T-cell (primary cell): Measurements from ENCODE around the gene RAG2. TPM values are rescaled to one million over a fixed set of nuclear protein-coding genes. Genes with fewer than 3 reads are reported as not detected.
A peak's percentile ranks its signal among the peaks of the same experiment; 100 is the strongest.

Experiments used
- ATAC-seq, 4 experiments: fragments of 200-7000 bp in 3 of 4; fragments of 150-1000 bp in 1 of 4; cut with Tn5 transposase; replicated peaks in 1 of 4; 1 replicate in 3 of 4; 2 replicates in 1 of 4; pipeline ENCODE4 v1.10.0; 2021; ENCODE audit warnings: moderate library complexity in 3 of 4, mild to moderate bottlenecking in 2 of 4, moderate number of reproducible peaks in 1 of 4
- CTCF ChIA-PET, 2 donors: fragments of 300-600 bp; sonication (Branson Sonifier 250); formaldehyde crosslinking; loops; one replicate each; lab custom pipeline; 2022; ENCODE audit warnings: antibody characterized with exemption in 2 of 2; lab: Charles Lee
- POLR2A ChIA-PET, 2 donors: fragments of 300-600 bp; sonication (Branson Sonifier 250); formaldehyde crosslinking; loops; one replicate each; lab custom pipeline; 2022; ENCODE audit warnings: antibody characterized with exemption in 2 of 2; lab: Charles Lee
- DNase-seq, 35 experiments: peaks; one replicate each; pipeline versions ENCODE4 v3.0.0 to v3.0.0-alpha.2; 2013 to 2023
- H3K27ac ChIP-seq: one replicate; pipeline ENCODE4 v1.5.1; 2013; ENCODE audit warnings: low read length
- H3K27me3 ChIP-seq, 2 experiments: replicated peaks in 1 of 2; 1 replicate in 1 of 2; 2 replicates in 1 of 2; pipeline versions ENCODE4 v1.6.1 to v1.7.0; 2013; ENCODE audit warnings: low read length in 1 of 2, mixed read lengths in 1 of 2; ENCODE audit not compliant: control insufficient read depth in 2 of 2, insufficient read depth in 2 of 2; ENCODE audit errors: extremely low read depth in 1 of 2
- H3K36me3 ChIP-seq, 2 donors: 1 replicate in 1 of 2; 2 replicates in 1 of 2; pipeline versions ENCODE4 v1.6.1 to v1.7.0; 2013; ENCODE audit warnings: low read length in 1 of 2; ENCODE audit not compliant: control insufficient read depth in 2 of 2, insufficient read depth in 1 of 2; ENCODE audit errors: extremely low read depth in 1 of 2
- H3K4me1 ChIP-seq, 2 experiments: 1 replicate in 1 of 2; 2 replicates in 1 of 2; pipeline versions ENCODE4 v1.6.1 to v1.7.0; 2013; ENCODE audit warnings: low read length in 2 of 2, mixed read lengths in 1 of 2; ENCODE audit not compliant: insufficient read depth in 2 of 2, control insufficient read depth in 1 of 2; ENCODE audit errors: extremely low read depth in 1 of 2
- H3K4me3 ChIP-seq, 2 donors: 1 replicate in 1 of 2; 2 replicates in 1 of 2; pipeline versions ENCODE4 v1.5.1 to v1.7.0; 2013; ENCODE audit warnings: mild to moderate bottlenecking in 2 of 2, low read length in 1 of 2, moderate library complexity in 1 of 2; ENCODE audit not compliant: control insufficient read depth in 1 of 2; ENCODE audit errors: extremely low read depth in 1 of 2
- H3K9me3 ChIP-seq: 2 replicates; pipeline ENCODE4 v1.7.0; 2013
- H3K27ac Mint-ChIP-seq, 2 donors: one replicate each; pipeline ENCODE4 v1.8.0; 2020 to 2021; ENCODE audit warnings: mild to moderate bottlenecking in 2 of 2, mixed read lengths in 2 of 2
- H3K27me3 Mint-ChIP-seq, 2 donors: one replicate each; pipeline ENCODE4 v1.8.0; 2021 to 2022; ENCODE audit warnings: mixed read lengths in 2 of 2
- H3K36me3 Mint-ChIP-seq: one replicate; pipeline ENCODE4 v1.8.0; 2021; ENCODE audit warnings: mixed read lengths
- H3K4me1 Mint-ChIP-seq, 3 donors: one replicate each; pipeline ENCODE4 v1.8.0; 2020 to 2022; ENCODE audit warnings: mixed read lengths in 3 of 3, mild to moderate bottlenecking in 1 of 3
- H3K4me3 Mint-ChIP-seq, 3 donors: one replicate each; pipeline ENCODE4 v1.8.0; 2020 to 2022; ENCODE audit warnings: mild to moderate bottlenecking in 3 of 3, mixed read lengths in 3 of 3, moderate library complexity in 3 of 3
- H3K9me3 Mint-ChIP-seq, 3 donors: one replicate each; pipeline ENCODE4 v1.8.0; 2020 to 2022; ENCODE audit warnings: mixed read lengths in 3 of 3
- WGBS: methylation state at CpG from one replicate; pipeline ENCODE4 v1.1.5; 2013; ENCODE audit warnings: missing lambda C conversion rate; ENCODE audit not compliant: insufficient coverage; 5-methylcytosine and 5-hydroxymethylcytosine counted together
- total RNA-seq, 35 experiments: library from RNA in 6 of 35; stranded (reverse) in 6 of 35; fragments of 120-200 nt in 1 of 35; gene quantifications; one replicate each; pipeline versions ENCODE4 v1.2.1 to v1.2.4 and lab custom pipeline; 2013 to 2026

Gene RAG2
- not detected for total RNA-seq
- not detected for total RNA-seq (2013)
- total RNA-seq (lab: John Stamatoyannopoulos, UW), result 0 to 0.07 (median 0) reads per million in 29 experiments

GRCh38 chr11:36598051-36598450 lies at the start of gene RAG2:
Gene RAG2 (minus strand): TSS chr11:36598236. CDS start chr11:36594168, 4,068 bp downstream.
- H3K27ac Mint-ChIP-seq, result no peak within 1 kb of the TSS
- no peaks in the 10 kb centered on the region for H3K9me3 ChIP-seq
- no peaks in the 10 kb centered on the region for H3K9me3 Mint-ChIP-seq
- no peaks in the 10 kb centered on the region for H3K36me3 ChIP-seq
- H3K4me3 ChIP-seq, result no peak within 1 kb of the TSS
- H3K27me3 ChIP-seq, result peaks cover 0 to 8% of the 10 kb centered on the region in 2 experiments
- ChIA-PET POLR2A (no interaction called here), CTCF (no interaction called here)
- DNase-seq (no peak), ATAC-seq (no peak)
- no peak within 1 kb of the TSS for H3K4me3 Mint-ChIP-seq
- H3K4me1 Mint-ChIP-seq, result peaks cover 8 to 16% (median 16%) of the 10 kb centered on the region in 3 donors
- WGBS, result no CpG with 5 or more reads among the region's 2 CpGs
- H3K4me1 ChIP-seq, result peaks cover 7 to 8% of the 10 kb centered on the region in 2 experiments
- H3K27me3 Mint-ChIP-seq, result peaks cover 33 to 44% of the 10 kb centered on the region in 2 donors
- no peak within 1 kb of the TSS for H3K27ac ChIP-seq
- H3K36me3 Mint-ChIP-seq, result no peaks in the 10 kb centered on the region

- Mint-ChIP-seq H3K4me1 (no peaks in the 10 kb centered on the region), H3K9me3 (peaks cover 0 to 5% (median 5%) of the 10 kb centered on the region in 3 donors), H3K36me3 (no peaks in the 10 kb centered on the region), H3K4me3 (no peak overlapping the region), H3K27ac (no peak overlapping the region), H3K27me3 (peaks cover 8 to 14% of the 10 kb centered on the region in 2 donors)
- 17% methylated on average over 1 of the region's 2 CpGs for WGBS
- Histone ChIP-seq H3K4me3 (no peak overlapping the region), H3K27ac (no peak overlapping the region), H3K9me3 (no peaks in the 10 kb centered on the region), H3K4me1 (no peaks in the 10 kb centered on the region), H3K27me3 (no peaks in the 10 kb centered on the region), H3K36me3 (no peaks in the 10 kb centered on the region)
- ChIA-PET POLR2A (no interaction called here), CTCF (no interaction called here)
- ATAC-seq, result no peak
- no peak for DNase-seq
Observed at GRCh38 chr11:36638556-36638955, 40.5 kb upstream of the RAG2 start.

GRCh38 chr11:36635066-36635862 lies 37.2 kb upstream of the RAG2 start:
- no peaks in the 10 kb centered on the region for H3K4me1 ChIP-seq
- no peak for DNase-seq
- no peaks in the 10 kb centered on the region for H3K36me3 ChIP-seq
- Mint-ChIP-seq H3K4me1 (peaks cover 0 to 7% (median 0%) of the 10 kb centered on the region in 3 donors), H3K36me3 (no peaks in the 10 kb centered on the region), H3K27ac (no peak overlapping the region), H3K27me3 (peaks cover 8 to 12% of the 10 kb centered on the region in 2 donors), H3K4me3 (no peak overlapping the region), H3K9me3 (peaks cover 0 to 3% (median 0%) of the 10 kb centered on the region in 3 donors)
- H3K27ac ChIP-seq, result no peak overlapping the region
- H3K9me3 ChIP-seq, result no peaks in the 10 kb centered on the region
- no CpG with 5 or more reads among the region's 4 CpGs for WGBS
- no peak for ATAC-seq
- no peak overlapping the region for H3K4me3 ChIP-seq
- no peaks in the 10 kb centered on the region for H3K27me3 ChIP-seq
- POLR2A ChIA-PET, result no interaction called here
- CTCF ChIA-PET, result no interaction called here

GRCh38 chr11:36631774-36632173 lies 33.7 kb upstream of the RAG2 start:
- Histone ChIP-seq H3K36me3 (no peaks in the 10 kb centered on the region), H3K9me3 (no peaks in the 10 kb centered on the region), H3K4me1 (no peaks in the 10 kb centered on the region), H3K27ac (no peak overlapping the region), H3K4me3 (no peak overlapping the region), H3K27me3 (no peaks in the 10 kb centered on the region)
- no peak overlapping the region for H3K27ac Mint-ChIP-seq
- no peak overlapping the region for H3K4me3 Mint-ChIP-seq
- CTCF ChIA-PET, result no interaction called here
- POLR2A ChIA-PET, result no interaction called here
- H3K9me3 Mint-ChIP-seq, result peaks cover 0 to 3% (median 0%) of the 10 kb centered on the region in 3 donors
- no peak for DNase-seq
- no peaks in the 10 kb centered on the region for H3K36me3 Mint-ChIP-seq
- WGBS, result 100% methylated on average over 1 of the region's 2 CpGs
- peaks cover 0 to 7% (median 0%) of the 10 kb centered on the region in 3 donors for H3K4me1 Mint-ChIP-seq
- ATAC-seq, result peak in 1 of 4 experiments; percentile 14
- peaks cover 12% of the 10 kb centered on the region in 2 donors for H3K27me3 Mint-ChIP-seq

GRCh38 chr11:36628765-36629244 lies 30.8 kb upstream of the RAG2 start:
- DNase-seq, result no peak
- Mint-ChIP-seq H3K4me1 (peaks cover 0 to 7% (median 0%) of the 10 kb centered on the region in 3 donors), H3K27ac (no peak overlapping the region), H3K9me3 (no peaks in the 10 kb centered on the region), H3K4me3 (no peak overlapping the region), H3K27me3 (peaks cover 10 to 16% of the 10 kb centered on the region in 2 donors), H3K36me3 (no peaks in the 10 kb centered on the region)
- WGBS, result 93% methylated on average over 3 of the region's 4 CpGs
- no peaks in the 10 kb centered on the region for H3K36me3 ChIP-seq
- POLR2A ChIA-PET, result no interaction called here
- no peaks in the 10 kb centered on the region for H3K4me1 ChIP-seq
- no peak overlapping the region for H3K4me3 ChIP-seq
- no peak overlapping the region for H3K27ac ChIP-seq
- no peaks in the 10 kb centered on the region for H3K9me3 ChIP-seq
- CTCF ChIA-PET, result no interaction called here
- ATAC-seq, result no peak
- no peaks in the 10 kb centered on the region for H3K27me3 ChIP-seq

- CTCF ChIA-PET, result interaction anchor here in 1 of 2 donors (0.7 kb wide), 1 partner anchor 834 kb away, joined by 4 read pairs; no protein-coding TSS in a partner anchor
- peaks cover 0 to 7% (median 0%) of the 10 kb centered on the region in 3 donors for H3K4me1 Mint-ChIP-seq
Observed at GRCh38 chr11:36628141-36628540, 30.1 kb upstream of the RAG2 start.

More at GRCh38 chr11:36628141-36628540, 30.1 kb upstream of the RAG2 start:
- Histone ChIP-seq H3K36me3 (no peaks in the 10 kb centered on the region), H3K9me3 (no peaks in the 10 kb centered on the region), H3K4me3 (no peak overlapping the region), H3K4me1 (no peaks in the 10 kb centered on the region), H3K27me3 (no peaks in the 10 kb centered on the region), H3K27ac (no peak overlapping the region)
- WGBS, result 97% methylated on average over 4 of the region's 5 CpGs
- no peak overlapping the region for H3K27ac Mint-ChIP-seq
- peaks cover 9 to 13% of the 10 kb centered on the region in 2 donors for H3K27me3 Mint-ChIP-seq
- no peaks in the 10 kb centered on the region for H3K36me3 Mint-ChIP-seq
- no peak for DNase-seq
- POLR2A ChIA-PET, result no interaction called here
- no peak for ATAC-seq
- no peak overlapping the region for H3K4me3 Mint-ChIP-seq
- no peaks in the 10 kb centered on the region for H3K9me3 Mint-ChIP-seq
